Right ventricle myocardium inferior (tissue), 1 donor: ENCODE data around the gene CASS4. TPM values are rescaled to one million over a fixed set of nuclear protein-coding genes. Genes with fewer than 3 reads are reported as not detected.
"Not testable (repeated sequence)": the region's sequence is repeated elsewhere in the genome, so short reads cannot be mapped to it uniquely, and the experiment has no call there.

Source experiments
- ATAC-seq: fragments of 200-7000 bp; cut with Tn5 transposase; one replicate; pipeline ENCODE4 v1.9.1; 2020; ENCODE audit warnings: mild to moderate bottlenecking, moderate library complexity
- DNase-seq: peaks from one replicate; pipeline ENCODE4 v3.0.0; 2021; ENCODE audit errors: missing footprints
- intact Hi-C: fragments of 100-400 bp; cut with DNase I; formaldehyde crosslinking; loops from one replicate; pipeline ENCODE4 v1.11.0; 2022
- total RNA-seq: library from RNA; stranded (reverse); fragmentation: NEBNext Ultra II Directional; extraction: Animal tissue kit (Norgen Biotek cat#: 25700); gene quantifications from one replicate; pipeline ENCODE4 v1.2.1, GENCODE V29; 2021
- donor health status: DM: no; HTN: yes; CAD: no; lungs with severe emphysema.

CASS4 gene
- total RNA-seq, 1 donor from 2014 or later, result 0.41 TPM

- intact Hi-C loops, result loop anchor here (5.0 kb wide), 1 partner anchor 34 kb away; the partner anchor contains the start of gene FAM210B
- DNase-seq (no peak), ATAC-seq (no peak)
Observed at GRCh38 chr20:56391037-56391436, 21.0 kb upstream of the CASS4 start.

DNA sequence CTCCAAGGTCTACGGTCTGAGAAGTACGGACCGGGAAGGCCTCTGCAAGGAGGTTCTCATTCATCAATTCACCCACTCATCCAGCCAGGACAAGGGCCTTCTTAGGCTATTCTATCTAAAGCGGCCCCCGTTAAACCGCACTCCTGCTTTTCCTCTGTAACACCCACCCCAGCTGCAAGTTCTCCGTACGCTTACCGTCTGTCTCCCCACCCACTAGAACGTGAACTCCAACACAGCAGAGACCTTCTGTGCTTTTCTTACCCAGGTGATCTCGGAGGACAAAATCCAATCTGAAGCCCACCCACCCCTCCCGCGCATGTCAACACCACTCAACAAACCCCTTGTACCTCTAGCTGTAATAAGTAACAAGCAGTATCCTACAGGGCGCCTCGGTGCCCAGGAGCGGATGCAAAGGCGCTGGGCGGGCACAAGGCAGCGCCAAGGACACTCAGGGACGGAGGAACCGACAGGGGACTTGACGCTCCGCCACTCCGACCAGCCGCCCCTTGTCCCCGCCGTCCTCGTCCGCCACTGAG, 20.4 kb upstream of the CASS4 start:
- DNase-seq, result no peak
- intact Hi-C loops, result loop anchor here (1.0 to 5.0 kb wide), 2 partner anchors 34 to 77 kb away; partner anchors contain the start of genes FAM210B and RTF2
- ATAC-seq, result peak; percentile 18

DNA sequence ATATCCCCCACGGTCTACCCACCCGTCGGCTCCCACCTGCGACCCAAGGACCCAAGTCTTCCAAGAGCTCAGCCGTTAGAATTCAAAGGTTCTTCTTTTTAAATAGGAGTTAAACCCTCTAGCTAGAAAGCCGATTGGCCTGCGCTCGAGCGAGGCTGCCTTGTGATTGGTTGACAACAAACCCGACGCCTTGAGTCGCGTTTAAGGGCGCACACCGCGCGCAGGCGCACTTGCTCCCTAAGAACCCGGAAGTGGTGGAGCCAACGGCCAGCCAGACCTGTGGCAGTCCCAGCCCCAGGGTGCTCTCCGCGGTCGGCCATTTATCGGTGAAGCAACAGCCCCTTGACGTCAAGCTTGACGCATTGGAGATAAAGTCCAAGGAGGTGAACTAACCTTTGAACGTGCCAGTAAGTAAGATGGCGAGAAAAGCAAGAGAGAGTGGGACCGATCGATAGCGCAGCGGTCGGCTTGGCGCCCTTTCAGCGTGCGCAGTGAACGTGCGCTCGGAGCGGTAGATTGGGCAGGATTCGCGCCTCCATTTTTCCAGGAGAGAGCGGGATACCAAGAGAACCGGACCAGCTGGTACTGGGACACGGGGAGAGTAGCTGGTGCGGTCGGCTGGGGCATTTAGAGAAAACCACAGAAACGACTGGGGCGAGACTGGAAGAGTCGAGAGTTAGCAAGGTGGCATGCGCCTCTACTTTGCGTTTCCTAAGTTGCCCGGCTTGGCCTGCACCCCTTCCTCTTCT, 19.8 kb upstream of the CASS4 start, which contains the start of the genes AURKA and CSTF1:
Gene AURKA (minus strand): TSS at position 84 of the 749 bp plus-strand sequence. CDS start 4,018 bp downstream, outside the sequence.
Gene CSTF1 (plus strand): TSS at position 514 of the 749 bp plus-strand sequence. CDS start 2,908 bp downstream, outside the sequence.
- intact Hi-C loops, result loop anchor here (1.0 to 5.0 kb wide), 2 partner anchors 35 to 76 kb away; partner anchors contain the start of genes FAM210B and RTF2
- DNase-seq (peak; percentile 100), ATAC-seq (peak; percentile 99)

GRCh38 chr20:56392881-56393482, 19.1 kb upstream of the CASS4 start:
- DNase-seq (peak; percentile 68), ATAC-seq (no peak)
- intact Hi-C loops, result loop anchor here (1.0 to 5.0 kb wide), 2 partner anchors 36 to 75 kb away; partner anchors contain the start of genes FAM210B and RTF2

DNA sequence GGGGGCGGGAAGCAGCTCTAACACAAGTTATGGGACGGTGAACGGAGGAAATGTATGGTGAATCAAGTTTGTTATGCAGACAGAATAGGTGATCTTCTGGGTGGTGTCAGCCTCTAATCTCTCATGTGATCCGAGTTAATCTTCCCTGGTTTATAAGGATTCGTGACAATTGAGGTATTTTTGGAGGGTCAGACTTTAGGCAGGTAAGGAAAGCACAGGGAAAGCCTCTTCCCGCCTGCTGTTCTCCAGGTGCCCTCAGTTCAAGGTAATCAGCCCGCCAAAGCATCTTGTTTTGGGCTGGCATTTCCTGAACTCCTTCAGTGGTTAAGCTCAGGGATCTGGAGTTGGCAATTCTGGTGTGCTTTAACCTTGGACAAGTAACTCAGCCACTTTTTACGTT, 18.4 kb upstream of the CASS4 start:
- ATAC-seq, result no peak
- DNase-seq, result no peak
- intact Hi-C loops, result loop anchor here (5.0 kb wide), 1 partner anchor 36 kb away; the partner anchor contains the start of gene FAM210B

DNA sequence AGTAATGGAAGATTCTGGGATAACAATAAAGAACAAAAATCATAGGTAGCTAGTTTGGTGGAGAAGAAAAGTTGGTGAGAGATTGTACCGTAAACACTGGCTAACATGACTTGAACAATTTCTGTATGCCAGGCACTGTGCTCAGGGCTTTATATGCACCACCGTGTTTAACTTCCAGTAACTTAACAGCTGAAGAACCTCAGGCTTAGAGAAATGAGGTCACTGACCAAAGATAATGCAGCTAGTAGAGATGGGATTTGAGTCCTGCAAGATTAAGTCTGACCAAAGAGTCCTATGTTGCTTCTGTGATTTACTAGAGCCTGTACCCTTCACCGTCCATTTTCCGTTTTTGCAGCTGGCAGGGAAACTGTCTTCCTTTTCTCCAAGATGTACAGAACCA, 16.9 kb upstream of the CASS4 start:
- no peak for DNase-seq
- ATAC-seq, result no peak
- intact Hi-C loops, result no loop called here

- intact Hi-C loops, result no loop called here
- ATAC-seq (no peak), DNase-seq (no peak)
Observed at GRCh38 chr20:56400001-56400640, 11.9 kb upstream of the CASS4 start.

DNA sequence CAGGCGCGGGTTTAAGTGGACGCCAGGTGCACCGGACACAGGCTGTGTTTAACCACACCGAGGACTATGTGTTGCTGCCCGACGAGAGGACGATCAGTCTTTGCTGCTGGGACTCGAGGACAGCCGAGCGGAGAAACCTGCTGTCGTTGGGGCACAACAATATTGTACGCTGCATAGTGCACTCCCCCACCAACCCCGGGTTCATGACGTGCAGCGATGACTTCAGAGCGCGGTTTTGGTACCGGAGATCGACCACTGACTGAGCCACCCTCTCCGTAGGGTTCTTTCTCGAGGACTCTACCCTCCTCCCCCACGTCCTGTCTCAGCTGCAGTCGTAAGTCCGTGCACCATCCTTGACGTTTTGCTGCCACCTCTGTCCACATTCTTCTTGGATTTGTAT, 8.6 kb upstream of the CASS4 start:
- intact Hi-C loops, result no loop called here
- no peak for DNase-seq
- no peak for ATAC-seq

GRCh38 chr20:56405356-56405755, 6.7 kb upstream of the CASS4 start:
- intact Hi-C loops, ATAC-seq, DNase-seq: not testable (repeated sequence)

DNA sequence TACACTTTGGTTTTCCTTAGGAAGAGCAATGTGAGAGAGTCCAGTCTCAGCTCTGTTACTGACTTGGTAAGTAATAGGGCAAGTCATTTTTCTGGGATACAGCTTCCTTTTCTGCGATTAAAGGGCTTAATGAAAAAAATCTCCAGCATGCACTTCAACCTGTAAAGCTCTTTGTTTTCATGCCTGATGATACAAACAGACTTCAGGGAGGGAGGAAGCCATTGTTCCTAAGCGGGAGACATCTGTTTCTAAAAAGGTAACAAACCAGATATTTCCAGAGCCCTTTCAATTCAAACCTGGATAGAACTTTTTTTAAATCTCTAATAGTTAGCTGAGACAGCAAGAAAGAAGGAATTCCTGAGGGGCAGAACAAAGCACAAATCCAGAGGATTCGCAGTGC, 5.2 kb upstream of the CASS4 start:
- DNase-seq (no peak), ATAC-seq (no peak)
- intact Hi-C loops, result no loop called here

DNA sequence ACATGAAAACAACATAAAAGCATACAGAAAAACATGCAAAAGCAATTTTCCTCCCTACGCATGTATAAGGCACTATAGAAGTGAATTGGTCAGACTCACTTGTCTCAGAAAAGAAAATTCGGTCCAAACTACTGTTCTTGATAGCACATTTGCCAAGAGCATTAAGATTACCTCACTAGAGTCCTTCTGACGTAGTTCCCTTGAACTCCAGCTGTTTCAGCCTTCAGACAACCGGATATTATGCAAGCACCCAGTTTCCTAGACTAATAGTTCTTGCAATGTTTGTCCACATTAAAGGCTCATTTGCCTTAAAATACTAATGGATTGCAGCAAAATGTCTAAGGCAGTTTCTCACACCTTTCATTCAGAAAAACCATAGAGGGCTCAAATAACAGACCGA, 2.5 kb upstream of the CASS4 start:
- DNase-seq, result no peak
- ATAC-seq, result peak; percentile 23
- intact Hi-C loops, result no loop called here

GRCh38 chr20:56409956-56410355, 2.1 kb upstream of the CASS4 start:
- intact Hi-C loops, result loop anchor here (5.0 kb wide), 1 partner anchor 57 kb away; the partner anchor contains the start of gene RTF2
- DNase-seq (no peak), ATAC-seq (no peak)

- ATAC-seq, DNase-seq: not testable (repeated sequence)
- intact Hi-C loops, result loop anchor here (5.0 kb wide), 1 partner anchor 56 kb away; the partner anchor contains the start of gene RTF2
Observed at GRCh38 chr20:56411287-56411686, 773 bp upstream of the CASS4 start.

DNA sequence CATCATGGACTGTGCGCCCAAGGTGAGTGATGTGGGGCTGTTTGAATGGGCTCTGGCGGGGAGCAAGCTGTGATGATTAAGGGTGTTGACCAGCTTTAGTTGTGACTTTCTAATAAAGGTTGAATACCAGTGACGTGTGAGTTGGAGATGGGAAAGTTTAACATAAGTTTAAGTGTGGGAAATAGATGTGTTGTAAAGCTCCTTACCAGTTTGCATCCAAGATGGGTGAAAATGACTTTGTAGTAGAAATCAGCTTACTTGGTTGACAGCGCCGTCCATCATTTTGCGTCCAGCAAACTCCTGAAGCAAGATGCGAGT, 372 bp downstream of the CASS4 start:
- ATAC-seq (no peak), DNase-seq (no peak)
- intact Hi-C loops, result loop anchor here (5.0 kb wide), 1 partner anchor 55 kb away; the partner anchor contains the start of gene RTF2

DNA sequence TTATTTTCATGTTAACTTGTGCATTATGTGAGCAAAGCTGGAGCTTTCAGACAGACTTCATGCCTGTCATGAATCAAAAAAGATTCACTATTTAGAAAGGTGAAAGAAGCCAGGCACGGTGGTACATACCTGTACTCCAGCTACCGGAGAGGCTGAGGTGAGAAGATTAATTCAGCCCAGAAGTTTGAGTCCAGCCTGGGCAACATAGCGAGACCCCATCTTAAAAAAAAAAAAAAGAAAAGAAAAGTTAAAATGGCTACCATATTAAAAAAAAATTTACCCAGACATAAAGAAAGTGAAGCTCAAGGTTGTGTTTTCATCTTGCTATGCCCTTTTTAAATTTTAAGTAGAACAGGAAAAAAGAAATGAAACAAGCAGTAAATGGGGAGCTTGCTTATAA, 889 bp downstream of the CASS4 start:
- ATAC-seq, result no peak
- intact Hi-C loops, result loop anchor here (5.0 kb wide), 1 partner anchor 54 kb away; the partner anchor contains the start of gene RTF2
- no peak for DNase-seq

DNA sequence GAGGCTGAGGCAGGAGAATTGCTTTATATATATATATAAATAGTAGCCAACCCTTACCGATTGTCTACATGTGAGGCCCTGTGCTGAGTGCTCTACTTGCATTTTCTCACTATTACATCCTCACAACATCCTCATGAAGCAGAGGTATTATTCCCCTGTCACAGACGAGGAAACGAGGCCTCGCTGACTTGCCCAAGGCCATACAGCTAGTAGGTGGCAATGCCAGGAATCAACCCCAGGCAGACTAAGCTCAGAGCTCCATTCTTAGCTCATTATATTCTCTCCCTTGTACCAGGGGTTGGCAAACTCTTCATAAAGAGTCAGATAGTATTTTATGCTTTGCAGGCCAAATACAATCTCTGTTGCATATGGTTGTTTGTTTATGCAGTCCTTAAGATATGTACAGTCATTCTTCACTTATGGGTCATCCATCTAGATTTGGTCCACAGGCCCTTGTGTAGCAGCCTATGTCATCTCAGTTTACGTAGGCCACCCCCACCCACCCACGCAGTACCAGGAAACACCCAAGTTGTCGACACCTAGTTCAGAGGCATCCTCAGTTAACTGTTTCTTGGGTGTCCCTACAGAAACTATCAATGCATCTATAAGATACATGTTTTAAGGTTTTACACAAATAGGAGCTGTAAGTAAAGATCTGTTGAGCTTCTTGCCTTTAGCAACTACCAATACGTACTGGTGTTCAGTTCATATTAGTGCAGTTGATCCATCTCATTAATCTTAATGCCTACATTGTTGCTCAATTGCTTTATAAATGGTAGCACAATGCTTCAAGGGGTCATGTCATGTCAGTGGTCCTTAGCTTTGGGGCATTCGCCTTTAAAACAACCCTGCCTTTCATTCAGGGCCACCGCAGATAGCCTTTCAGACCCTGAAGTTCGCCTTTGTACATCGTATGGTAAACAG, 3.0 kb downstream of the CASS4 start:
- intact Hi-C loops, result loop anchor here (5.0 kb wide), 1 partner anchor 52 kb away; the partner anchor contains the start of gene RTF2
- ATAC-seq, result no peak
- no peak for DNase-seq

DNA sequence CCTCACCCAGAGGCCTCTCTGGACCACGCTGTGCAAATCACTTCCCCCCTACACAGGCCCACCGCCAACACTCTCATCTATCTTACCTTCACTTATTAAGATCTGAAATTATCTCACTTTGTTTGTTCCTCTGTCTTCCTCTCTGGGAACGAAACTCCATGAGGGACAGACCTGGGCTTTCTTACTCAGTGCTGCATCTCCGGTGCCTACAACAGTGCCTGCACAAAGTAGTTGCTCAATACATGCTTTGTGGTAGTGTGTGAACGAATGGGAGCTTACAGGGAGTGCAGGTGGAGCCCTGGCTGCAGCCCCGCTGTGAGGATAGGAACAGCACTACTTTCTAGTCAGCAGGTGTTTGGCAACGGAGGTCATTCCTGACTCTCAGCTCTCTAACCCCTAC, 5.3 kb downstream of the CASS4 start:
- intact Hi-C loops, result no loop called here
- DNase-seq (no peak), ATAC-seq (no peak)

- intact Hi-C loops, result loop anchor here (1.0 kb wide), 1 partner anchor 10 kb away; no protein-coding TSS in a partner anchor
- DNase-seq, result no peak
- ATAC-seq, result no peak
Observed at GRCh38 chr20:56417911-56418310, 5.9 kb downstream of the CASS4 start.
